HL-60 (cell line): ENCODE measurements around the gene FLYWCH2.

Source experiments
- DNase-seq, 2 experiments: peaks; one replicate each; pipeline ENCODE4 v3.0.0-alpha.2; 2010 to 2020; ENCODE audit warnings: low read depth in 1 of 2, low spot score in 1 of 2
- H3K27ac ChIP-seq: fragments of 250-450 bp; sonication (Bioruptor Pico); replicated peaks from 2 replicates; pipeline ENCODE4 v1.5.1; 2020; ENCODE audit warnings: mild to moderate bottlenecking, moderate library complexity
- H3K27me3 ChIP-seq: fragments of 250-450 bp; sonication (Bioruptor Pico); 2 replicates; pipeline ENCODE4 v1.5.1; 2021; ENCODE audit warnings: mild to moderate bottlenecking, moderate library complexity; ENCODE audit not compliant: insufficient read depth, poor library complexity, severe bottlenecking
- H3K4me3 ChIP-seq: replicated peaks from 2 replicates; pipeline ENCODE4 v1.5.1; 2011; ENCODE audit warnings: mild to moderate bottlenecking, control low read depth, low read length; ENCODE audit not compliant: insufficient read depth
- GABPA ChIP-seq: IDR thresholded peaks from 2 replicates; pipeline ENCODE4 v1.6.1; 2012; ENCODE audit warnings: low read depth
- POLR2AphosphoS5 ChIP-seq: IDR thresholded peaks from 2 replicates; pipeline ENCODE4 v1.6.1; 2012; ENCODE audit warnings: low read depth
- SPI1 ChIP-seq: IDR thresholded peaks from 2 replicates; pipeline ENCODE4 v1.6.1; 2012; ENCODE audit warnings: low read depth, mild to moderate bottlenecking, borderline replicate concordance
- TF ChIP-seq, protein P1 (sequence below): IDR thresholded peaks from 2 replicates; pipeline ENCODE4 v1.6.1; 2012; ENCODE audit warnings: low read depth; ENCODE audit not compliant: insufficient replicate concordance
- TF ChIP-seq, protein P2 (sequence below): IDR thresholded peaks from one replicate; pipeline ENCODE4 v1.5.1; 2011; ENCODE audit warnings: low read length, control low read depth, inconsistent platforms; ENCODE audit not compliant: insufficient read depth

FLYWCH2 gene

DNA sequence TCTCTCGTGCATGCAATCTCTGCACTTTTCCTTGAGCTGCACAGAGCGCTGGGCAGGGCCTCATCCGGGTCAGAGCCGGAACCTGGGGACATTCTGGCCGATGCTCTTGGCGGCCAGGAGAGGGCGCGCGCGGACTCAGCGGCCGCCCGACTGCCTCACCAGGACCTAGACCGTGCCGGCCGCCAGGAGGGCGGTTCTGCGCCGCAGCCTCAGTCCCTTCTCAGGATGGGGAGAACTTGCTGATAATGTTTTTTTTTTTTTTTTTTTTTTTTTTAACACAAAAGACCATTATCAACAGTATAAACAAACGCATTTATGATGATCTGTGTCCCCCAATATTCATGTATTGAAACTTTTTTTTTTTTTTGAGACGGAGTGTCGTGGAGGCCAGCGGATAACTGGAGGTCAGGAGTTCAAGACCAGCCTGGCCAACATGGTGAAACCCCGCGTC lies 8.1 kb upstream of the FLYWCH2 start:
- DNase-seq, result peak; percentile 63 to 69
- no peak overlapping the region for H3K27ac ChIP-seq
- TF ChIP-seq POLR2AphosphoS5, result no peak
- TF ChIP-seq, protein P1, sequence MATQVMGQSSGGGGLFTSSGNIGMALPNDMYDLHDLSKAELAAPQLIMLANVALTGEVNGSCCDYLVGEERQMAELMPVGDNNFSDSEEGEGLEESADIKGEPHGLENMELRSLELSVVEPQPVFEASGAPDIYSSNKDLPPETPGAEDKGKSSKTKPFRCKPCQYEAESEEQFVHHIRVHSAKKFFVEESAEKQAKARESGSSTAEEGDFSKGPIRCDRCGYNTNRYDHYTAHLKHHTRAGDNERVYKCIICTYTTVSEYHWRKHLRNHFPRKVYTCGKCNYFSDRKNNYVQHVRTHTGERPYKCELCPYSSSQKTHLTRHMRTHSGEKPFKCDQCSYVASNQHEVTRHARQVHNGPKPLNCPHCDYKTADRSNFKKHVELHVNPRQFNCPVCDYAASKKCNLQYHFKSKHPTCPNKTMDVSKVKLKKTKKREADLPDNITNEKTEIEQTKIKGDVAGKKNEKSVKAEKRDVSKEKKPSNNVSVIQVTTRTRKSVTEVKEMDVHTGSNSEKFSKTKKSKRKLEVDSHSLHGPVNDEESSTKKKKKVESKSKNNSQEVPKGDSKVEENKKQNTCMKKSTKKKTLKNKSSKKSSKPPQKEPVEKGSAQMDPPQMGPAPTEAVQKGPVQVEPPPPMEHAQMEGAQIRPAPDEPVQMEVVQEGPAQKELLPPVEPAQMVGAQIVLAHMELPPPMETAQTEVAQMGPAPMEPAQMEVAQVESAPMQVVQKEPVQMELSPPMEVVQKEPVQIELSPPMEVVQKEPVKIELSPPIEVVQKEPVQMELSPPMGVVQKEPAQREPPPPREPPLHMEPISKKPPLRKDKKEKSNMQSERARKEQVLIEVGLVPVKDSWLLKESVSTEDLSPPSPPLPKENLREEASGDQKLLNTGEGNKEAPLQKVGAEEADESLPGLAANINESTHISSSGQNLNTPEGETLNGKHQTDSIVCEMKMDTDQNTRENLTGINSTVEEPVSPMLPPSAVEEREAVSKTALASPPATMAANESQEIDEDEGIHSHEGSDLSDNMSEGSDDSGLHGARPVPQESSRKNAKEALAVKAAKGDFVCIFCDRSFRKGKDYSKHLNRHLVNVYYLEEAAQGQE, result no peak
- no peak for TF ChIP-seq SPI1
- TF ChIP-seq, protein P2, sequence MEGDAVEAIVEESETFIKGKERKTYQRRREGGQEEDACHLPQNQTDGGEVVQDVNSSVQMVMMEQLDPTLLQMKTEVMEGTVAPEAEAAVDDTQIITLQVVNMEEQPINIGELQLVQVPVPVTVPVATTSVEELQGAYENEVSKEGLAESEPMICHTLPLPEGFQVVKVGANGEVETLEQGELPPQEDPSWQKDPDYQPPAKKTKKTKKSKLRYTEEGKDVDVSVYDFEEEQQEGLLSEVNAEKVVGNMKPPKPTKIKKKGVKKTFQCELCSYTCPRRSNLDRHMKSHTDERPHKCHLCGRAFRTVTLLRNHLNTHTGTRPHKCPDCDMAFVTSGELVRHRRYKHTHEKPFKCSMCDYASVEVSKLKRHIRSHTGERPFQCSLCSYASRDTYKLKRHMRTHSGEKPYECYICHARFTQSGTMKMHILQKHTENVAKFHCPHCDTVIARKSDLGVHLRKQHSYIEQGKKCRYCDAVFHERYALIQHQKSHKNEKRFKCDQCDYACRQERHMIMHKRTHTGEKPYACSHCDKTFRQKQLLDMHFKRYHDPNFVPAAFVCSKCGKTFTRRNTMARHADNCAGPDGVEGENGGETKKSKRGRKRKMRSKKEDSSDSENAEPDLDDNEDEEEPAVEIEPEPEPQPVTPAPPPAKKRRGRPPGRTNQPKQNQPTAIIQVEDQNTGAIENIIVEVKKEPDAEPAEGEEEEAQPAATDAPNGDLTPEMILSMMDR, result peak; percentile 57
- TF ChIP-seq GABPA, result no peak

DNA sequence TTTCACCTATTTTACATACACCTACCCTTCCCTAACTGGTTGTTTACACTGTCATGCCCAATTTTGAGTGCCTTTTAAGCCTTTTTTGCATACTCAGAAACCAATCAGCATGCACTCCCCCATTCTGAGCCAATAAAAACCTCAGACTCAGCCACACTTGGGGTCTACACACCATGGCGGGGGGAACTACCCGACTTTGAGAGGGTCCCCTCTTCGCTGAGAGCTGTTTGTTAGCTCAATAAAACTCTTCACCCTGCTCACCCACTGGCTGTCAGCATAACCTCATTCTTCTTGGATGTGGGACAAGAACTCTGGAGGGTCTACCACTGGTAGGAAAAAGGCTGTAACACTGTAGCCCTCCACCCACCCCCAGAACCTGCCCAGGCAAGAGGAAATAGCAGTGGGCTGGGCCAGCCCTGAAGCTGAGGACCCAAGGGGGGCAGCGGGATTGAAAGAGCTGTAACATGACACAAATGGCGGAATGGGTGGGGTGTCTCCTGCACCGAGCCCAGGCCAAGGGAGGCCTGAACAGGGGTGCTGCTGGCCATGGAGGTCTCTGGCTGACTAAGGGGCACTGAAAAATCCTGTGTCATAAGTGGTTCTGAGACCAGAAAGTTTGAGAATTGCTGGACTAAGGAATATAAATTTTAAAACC lies 3.0 kb upstream of the FLYWCH2 start:
- TF ChIP-seq POLR2AphosphoS5 (no peak), SPI1 (no peak), GABPA (no peak)
- TF ChIP-seq, protein P1, result no peak
- TF ChIP-seq, protein P2, result no peak
- H3K27me3 ChIP-seq, result no peaks in the 10 kb centered on the region

More for the DNA sequence above, 8.1 kb upstream of the FLYWCH2 start:
- Histone ChIP-seq H3K4me3 (no peak overlapping the region), H3K27me3 (no peaks in the 10 kb centered on the region)

DNA sequence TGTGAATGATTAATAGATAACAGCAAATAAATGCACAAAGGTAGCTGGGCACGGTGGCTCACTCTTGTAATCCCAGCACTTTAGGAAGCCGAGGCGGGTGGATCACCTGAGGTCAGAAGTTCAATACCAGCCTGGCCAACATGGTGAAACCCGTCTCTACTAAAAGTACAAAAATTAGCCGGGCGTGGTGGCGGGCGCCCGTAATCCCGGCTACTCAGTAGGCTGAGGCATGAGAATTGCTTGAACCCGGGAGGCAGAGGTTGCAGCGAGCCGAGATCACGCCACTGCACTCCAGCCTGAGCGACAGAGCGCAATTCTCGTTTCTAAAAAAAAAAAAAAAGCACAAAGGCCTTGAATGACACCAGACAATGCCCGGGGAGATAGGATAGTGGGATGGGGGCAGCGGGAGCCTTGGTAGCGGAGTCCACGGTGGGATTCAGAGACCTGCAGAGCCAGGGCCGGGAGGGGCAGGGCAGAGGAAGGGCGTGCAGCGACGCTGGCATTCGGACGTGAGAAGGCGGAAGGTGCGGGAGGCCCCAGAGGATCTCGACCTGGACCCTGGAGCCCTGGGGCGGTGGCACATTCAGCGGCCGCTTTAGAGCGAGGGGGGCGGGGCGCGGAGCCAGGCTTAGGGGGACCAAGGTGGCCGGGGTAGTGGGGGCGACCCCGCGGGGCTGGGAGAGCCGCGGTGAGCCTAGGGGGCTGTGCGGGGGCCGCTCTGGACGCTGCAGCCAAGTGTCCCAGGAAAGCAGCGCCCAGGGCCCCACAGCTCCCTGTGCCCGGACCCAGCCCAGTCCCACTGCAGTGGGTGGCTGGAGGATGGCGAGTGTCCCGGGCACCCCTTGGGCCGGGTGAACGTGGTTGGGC lies 999 bp upstream of the FLYWCH2 start:
- TF ChIP-seq, protein P1, result no peak
- TF ChIP-seq POLR2AphosphoS5 (no peak), GABPA (no peak), SPI1 (no peak)
- TF ChIP-seq, protein P2, result no peak
- DNase-seq, result peak; percentile 35 to 52
- H3K4me3 ChIP-seq, result peak overlapping the region; percentile 94
- no peaks in the 10 kb centered on the region for H3K27me3 ChIP-seq
- H3K27ac ChIP-seq, result peak overlapping the region; percentile 82

More for the DNA sequence above, 3.0 kb upstream of the FLYWCH2 start:
- H3K27ac ChIP-seq, result no peak overlapping the region
- DNase-seq, result no peak
- H3K4me3 ChIP-seq, result no peak overlapping the region
